C4-2B (cell line): ENCODE data around the gene EHBP1.

ENCODE experiments used
- H3K27ac ChIP-seq: fragments of 450-650 bp; 2 replicates; pipeline ENCODE4 v1.5.1; 2017
- CTCF ChIP-seq: fragments of 450-650 bp; conservative IDR thresholded peaks from 2 replicates; pipeline ENCODE4 v1.5.1; 2017; ENCODE audit warnings: mild to moderate bottlenecking
- ZFX ChIP-seq: fragments of 450-650 bp; IDR thresholded peaks from 2 replicates; pipeline ENCODE4 v1.6.1; 2017

EHBP1 gene

GRCh38 chr2:62958206-62958605 is 252.7 kb downstream of the EHBP1 start:
- no peak overlapping the region for H3K27ac ChIP-seq
- TF ChIP-seq CTCF: no peak
- no peak for TF ChIP-seq ZFX

- TF ChIP-seq ZFX: no peak
- no peak for TF ChIP-seq CTCF
- no peak overlapping the region for H3K27ac ChIP-seq
These were observed 258.5 kb downstream of the EHBP1 start for GRCh38 chr2:62964050-62964449.

GRCh38 chr2:62964671-62965070 is 259.2 kb downstream of the EHBP1 start:
- no peak overlapping the region for H3K27ac ChIP-seq
- TF ChIP-seq CTCF (no peak), ZFX (no peak)

- TF ChIP-seq CTCF (no peak), ZFX (no peak)
- no peak overlapping the region for H3K27ac ChIP-seq
These were observed 261.5 kb downstream of the EHBP1 start for GRCh38 chr2:62966991-62967390.

GRCh38 chr2:62968168-62968567 is 262.7 kb downstream of the EHBP1 start:
- TF ChIP-seq ZFX (no peak), CTCF (no peak)
- no peak overlapping the region for H3K27ac ChIP-seq

GRCh38 chr2:62968668-62969067 is 263.2 kb downstream of the EHBP1 start:
- H3K27ac ChIP-seq: no peak overlapping the region
- TF ChIP-seq CTCF: no peak
- no peak for TF ChIP-seq ZFX

- TF ChIP-seq ZFX (no peak), CTCF (no peak)
- no peak overlapping the region for H3K27ac ChIP-seq
These were observed 266.4 kb downstream of the EHBP1 start for GRCh38 chr2:62971936-62972335.
